ENCODE data around the gene ZNF236.

- TF ChIP-seq CTCF (IDR thresholded peaks at IDR 0.05), result no peak
- TF ChIP-seq POLR2A (IDR thresholded peaks at IDR 0.05), result no peak
Observed at GRCh38 chr18:77015771-77016710, 193.7 kb downstream of the ZNF236 start.
